GM21786 (cell line): Measurements from ENCODE around the gene BRCC3.
A peak's percentile ranks its signal among the peaks of the same experiment; 100 is the strongest.

Experiments used
- ATAC-seq: cut with Tn5 transposase; IDR thresholded peaks from one replicate; pipeline ENCODE4 v1.9.1; 2021; ENCODE audit not compliant: unreplicated experiment

BRCC3 gene

GRCh38 chrX:155056877-155057792, 14.2 kb upstream of the BRCC3 start:
- peak; percentile 84 for ATAC-seq

DNA sequence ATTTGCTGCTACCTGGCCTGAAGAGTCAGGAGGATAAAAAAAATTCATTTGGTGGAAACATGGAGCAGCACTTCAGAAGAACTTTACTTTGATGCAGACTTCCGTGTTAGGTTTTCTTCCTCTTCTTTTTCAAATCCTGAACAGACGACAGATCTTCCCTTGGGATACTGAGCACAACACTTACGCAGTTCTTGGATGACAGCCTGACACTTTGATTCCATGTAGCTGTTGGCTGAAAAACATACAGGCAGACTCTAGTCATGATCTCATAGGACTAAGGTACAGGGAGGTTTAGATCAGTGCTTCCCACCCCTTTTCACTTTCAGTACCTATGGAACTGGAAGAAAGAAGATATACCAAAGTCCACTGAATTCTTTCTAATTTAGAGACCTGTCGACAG, 9.5 kb upstream of the BRCC3 start:
- ATAC-seq, result no peak

DNA sequence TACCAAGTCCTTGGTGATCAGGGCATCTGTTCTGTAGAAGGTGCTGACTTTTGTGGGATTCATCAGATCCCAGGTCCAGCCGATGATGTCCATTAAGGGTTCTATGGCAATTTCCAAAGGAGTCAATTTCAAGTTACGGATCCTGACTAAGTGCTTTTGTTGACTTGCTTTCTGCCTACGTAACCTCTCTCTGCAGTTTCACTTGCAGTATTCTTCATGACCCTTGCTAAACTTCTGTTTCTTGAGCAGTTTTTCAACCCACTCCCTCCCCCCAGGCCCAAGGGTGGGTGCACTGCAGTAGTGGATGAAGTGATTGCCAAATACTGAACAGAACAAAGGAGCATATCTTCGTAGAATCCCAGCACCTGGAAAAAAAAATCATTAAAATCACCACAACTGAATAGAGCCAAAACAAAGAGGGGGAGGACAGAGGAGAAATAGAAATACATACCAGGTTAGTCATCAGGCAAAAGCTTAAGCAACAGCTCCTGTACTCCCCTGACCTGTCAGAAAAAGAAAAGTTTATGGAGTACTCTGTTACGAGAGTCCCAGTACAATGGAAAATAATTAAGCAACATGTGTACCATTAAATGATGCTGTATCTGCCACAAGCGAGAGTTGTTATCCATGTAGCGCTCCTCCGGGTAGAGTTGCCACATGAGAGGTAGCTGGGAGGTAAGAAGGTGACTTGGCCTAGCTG, 6.1 kb upstream of the BRCC3 start:
- ATAC-seq, result no peak

DNA sequence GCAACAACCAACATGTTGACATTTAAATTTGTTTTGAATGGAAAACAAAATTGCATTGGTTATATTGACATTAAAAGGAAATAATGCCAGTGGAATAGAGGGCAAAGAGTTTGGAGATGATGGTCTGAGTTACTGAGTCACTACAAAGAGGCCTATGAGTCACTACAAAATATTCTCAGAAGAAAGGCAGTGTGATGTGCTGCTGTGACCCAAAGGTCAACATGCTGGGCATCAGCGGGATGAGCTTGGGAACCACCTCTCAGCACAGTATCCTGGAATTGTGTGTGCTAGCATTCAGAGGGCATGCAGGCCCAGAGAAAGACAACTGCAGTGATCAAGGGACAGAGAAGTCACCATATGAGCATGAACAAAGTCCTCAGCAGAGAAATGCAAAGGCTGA, 3.1 kb upstream of the BRCC3 start:
- no peak for ATAC-seq

DNA sequence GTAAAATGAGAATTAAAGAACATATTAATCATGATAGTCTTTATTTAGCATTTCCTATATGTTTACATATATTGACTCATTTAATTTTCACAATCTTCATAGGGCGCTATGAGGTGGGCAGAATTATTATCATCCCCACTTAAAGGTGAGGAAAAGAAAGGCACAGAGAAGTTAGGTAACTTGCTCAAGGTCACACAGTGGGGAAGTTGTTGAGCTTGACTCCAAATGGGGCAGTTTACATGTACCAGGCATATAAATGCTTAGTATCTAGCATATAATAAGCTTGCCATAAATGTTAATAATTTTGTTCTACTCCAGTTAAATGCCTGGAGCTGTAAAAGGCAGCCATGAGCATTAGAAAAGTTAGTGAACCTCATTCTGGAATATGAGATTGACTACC, 1.9 kb upstream of the BRCC3 start:
- ATAC-seq, result no peak

DNA sequence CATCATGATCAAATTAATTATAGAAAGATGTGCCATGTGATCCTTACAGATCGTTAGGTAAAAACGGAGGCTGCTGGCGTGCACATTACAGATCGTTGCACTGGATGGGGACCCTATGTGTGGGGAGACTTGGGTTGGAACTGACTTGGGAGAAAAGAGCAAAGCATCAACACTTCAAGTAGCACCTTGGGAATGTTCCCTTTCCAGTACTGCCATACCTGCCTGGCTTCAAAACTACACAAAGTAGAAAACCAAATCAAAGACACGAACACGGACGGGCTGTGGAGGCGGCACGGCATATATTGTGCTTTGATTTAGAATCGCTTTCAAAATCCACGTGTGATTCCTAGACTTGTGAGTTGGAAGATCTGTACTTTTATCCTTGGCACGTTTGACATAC, 1.3 kb upstream of the BRCC3 start:
- ATAC-seq, result no peak

DNA sequence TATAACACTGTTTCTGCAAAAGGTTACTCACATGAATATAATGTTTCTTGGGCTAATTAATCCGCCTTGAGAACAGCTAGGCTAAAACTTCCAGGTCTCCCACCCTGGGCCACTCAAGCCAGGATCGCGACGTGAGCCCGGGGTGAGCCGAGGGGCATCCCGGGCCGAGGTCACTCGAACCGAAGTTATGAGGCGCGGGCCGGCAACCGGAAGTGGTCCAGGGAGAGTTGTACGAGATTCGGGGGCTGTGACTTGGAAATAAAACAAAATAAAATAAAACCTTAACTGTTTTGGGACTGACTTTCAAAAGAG, 689 bp upstream of the BRCC3 start:
- ATAC-seq, result peak; percentile 21

GRCh38 chrX:155071694-155072280, 479 bp downstream of the BRCC3 start:
- no peak for ATAC-seq

DNA sequence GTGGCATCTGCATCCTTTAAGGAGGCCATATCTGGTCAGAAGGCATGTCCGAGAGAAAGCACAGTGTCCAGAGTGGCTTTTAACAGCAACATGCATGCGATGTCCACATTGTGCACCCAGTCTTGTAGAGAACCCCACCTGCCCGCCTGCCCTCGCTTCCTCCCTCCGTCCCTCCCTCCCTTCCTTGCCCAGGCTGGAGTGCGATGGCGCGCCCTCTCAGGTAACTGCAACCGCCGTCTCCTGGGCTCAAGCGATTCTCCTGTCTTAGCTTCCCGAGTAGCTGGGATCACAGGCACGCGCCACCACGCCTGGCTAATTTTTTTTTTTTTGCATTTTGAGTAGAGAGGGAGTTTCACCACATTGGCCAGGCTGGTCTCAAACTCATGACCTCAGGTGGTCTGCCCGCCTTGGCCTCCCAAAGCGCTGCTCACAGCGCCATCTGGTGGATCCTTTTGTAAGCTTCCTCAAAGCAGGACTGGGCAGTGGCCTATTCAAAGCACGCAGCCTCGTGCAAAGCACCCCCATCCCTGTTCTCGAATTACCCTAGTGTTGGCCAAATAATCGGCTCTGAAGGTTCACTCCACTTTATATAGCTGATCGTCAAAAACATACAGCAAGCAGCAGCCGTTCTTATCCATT, 15.0 kb downstream of the BRCC3 start:
- no peak for ATAC-seq

- no peak for ATAC-seq
These were observed 15.8 kb downstream of the BRCC3 start for GRCh38 chrX:155086961-155087735.

GRCh38 chrX:155094468-155095061, 23.3 kb downstream of the BRCC3 start:
- no peak for ATAC-seq

- no peak for ATAC-seq
These were observed 34.6 kb downstream of the BRCC3 start for GRCh38 chrX:155105919-155106318.

- ATAC-seq, result no peak
These were observed 37.1 kb downstream of the BRCC3 start for GRCh38 chrX:155108427-155108826.

DNA sequence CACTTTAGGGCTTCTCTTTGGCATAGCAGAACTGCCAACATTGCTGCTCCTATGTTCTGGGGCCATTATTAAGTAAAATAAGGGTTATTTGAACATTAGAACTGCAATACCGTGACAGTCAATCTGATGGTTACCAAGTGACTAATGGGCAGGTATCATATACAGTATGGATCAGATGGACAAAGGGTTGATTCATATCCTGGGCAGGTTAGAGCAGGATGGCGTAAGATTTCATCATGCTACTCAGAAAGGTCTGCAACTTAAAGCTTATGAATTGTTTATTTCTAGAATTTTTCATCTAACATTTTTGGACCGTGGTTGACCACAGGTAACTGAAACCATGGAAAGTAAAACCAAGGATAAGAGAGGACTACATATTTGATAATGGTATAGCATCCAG, 40.9 kb downstream of the BRCC3 start:
- no peak for ATAC-seq

GRCh38 chrX:155113097-155113496, 41.8 kb downstream of the BRCC3 start:
- no peak for ATAC-seq

GRCh38 chrX:155115174-155115819, 44.0 kb downstream of the BRCC3 start:
- ATAC-seq, result no peak

DNA sequence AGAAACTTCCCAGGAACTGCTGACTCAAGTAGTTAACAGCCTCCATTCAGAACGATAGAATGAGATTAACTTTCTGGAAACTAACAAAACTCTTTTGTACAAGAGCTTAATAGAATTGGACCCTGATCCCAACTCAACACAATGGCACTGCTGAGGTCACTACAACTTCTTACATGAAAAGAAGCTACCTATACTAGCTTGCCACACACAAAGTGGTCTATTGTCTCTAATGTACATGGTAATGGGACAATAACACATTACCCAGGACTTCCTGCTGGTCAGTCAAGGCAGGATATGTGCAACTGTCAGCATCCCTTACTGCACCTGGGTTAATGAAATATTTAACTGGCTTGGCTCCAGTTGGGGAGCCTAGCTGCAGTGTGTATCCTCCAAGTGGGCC, 56.2 kb downstream of the BRCC3 start:
- no peak for ATAC-seq

- ATAC-seq, result no peak
These were observed 56.6 kb downstream of the BRCC3 start for GRCh38 chrX:155127940-155128339.

DNA sequence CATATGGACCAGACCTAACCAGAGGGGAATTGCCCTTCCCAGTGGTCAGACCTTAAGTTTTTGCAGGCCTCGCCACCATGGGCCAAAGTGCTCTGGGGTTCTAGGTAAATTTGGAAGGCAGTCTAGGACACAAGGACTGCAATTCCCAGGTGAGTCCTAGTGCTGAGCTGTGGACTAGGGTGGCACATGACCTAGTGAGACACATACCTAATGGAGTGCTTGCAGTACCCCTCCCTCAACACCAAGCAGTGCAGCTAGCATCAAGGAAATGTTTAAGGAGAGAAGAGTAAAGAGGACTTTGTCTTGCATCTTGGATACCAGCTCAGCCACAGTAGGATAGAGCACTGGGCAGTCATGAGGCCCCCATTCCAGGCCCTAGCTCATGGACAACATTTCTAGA, 60.8 kb downstream of the BRCC3 start:
- ATAC-seq, result no peak

GRCh38 chrX:155134255-155134654, 62.9 kb downstream of the BRCC3 start:
- no peak for ATAC-seq
